ENCODE measurements around the gene SLC39A9.
A peak's percentile ranks its signal among the peaks of the same experiment; 100 is the strongest.

The SLC39A9 gene

DNA sequence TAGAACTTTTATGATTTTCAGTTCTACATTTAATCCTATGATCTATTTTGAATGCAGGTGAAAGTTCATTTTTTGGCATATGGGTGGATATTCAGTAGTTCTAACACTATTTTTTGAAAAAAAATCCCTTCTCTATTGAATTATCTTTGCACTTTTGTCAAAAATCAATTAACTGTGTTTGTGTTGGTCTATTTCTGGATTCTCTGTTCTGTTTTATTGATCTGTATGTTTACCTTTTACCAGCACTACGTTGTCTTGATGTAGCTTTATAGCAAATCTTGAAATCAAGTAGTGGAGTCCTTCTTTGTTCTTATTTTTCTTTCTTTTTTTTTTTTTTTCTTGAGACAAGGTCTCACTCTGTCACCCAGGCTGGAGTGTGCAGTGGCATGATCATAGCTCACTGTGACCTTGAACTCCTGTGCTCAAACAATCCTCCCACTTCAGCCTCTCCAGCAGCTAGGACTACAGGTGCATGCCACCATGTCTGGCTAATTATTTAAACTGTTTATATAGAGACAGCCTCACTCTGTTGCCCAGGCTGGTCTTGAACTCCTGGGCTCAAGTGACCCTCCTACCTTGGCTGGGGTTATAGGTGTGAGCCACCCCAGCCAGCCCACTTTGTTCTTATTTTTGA, 31.9 kb downstream of the SLC39A9 start:
- TF ChIP-seq, protein P1, sequence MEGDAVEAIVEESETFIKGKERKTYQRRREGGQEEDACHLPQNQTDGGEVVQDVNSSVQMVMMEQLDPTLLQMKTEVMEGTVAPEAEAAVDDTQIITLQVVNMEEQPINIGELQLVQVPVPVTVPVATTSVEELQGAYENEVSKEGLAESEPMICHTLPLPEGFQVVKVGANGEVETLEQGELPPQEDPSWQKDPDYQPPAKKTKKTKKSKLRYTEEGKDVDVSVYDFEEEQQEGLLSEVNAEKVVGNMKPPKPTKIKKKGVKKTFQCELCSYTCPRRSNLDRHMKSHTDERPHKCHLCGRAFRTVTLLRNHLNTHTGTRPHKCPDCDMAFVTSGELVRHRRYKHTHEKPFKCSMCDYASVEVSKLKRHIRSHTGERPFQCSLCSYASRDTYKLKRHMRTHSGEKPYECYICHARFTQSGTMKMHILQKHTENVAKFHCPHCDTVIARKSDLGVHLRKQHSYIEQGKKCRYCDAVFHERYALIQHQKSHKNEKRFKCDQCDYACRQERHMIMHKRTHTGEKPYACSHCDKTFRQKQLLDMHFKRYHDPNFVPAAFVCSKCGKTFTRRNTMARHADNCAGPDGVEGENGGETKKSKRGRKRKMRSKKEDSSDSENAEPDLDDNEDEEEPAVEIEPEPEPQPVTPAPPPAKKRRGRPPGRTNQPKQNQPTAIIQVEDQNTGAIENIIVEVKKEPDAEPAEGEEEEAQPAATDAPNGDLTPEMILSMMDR (IDR thresholded peaks at IDR 0.05; ENCODE audit: low read depth, low read length) = no peak
- DNase-seq (ENCODE audit: low read depth in 2 of 2) = no peak
- H3K4me3 ChIP-seq (replicated peaks in 1 of 2; ENCODE audit: low read depth in 2 of 2, low read length in 2 of 2) = no peak overlapping the region

DNA sequence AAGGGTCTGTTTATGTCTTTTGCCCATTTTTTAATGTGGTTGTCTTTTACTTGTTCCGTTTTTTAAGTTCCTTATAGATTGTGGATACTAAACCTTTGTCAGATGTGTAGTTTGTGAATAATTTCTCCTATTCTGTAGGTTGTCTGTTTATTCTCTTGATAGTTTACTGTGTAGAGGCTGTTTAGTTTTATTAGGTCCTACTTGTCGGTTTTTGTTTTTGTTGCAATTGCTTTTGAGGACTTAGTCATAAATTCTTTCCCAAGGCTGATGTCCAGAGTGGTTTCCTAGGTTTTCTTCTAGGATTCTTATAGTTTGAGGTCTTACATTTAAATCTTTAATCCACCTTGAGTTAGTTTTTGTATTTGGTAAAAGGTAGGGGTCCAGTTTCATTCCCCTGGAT, 33.9 kb downstream of the SLC39A9 start:
- TF ChIP-seq, protein P1 (IDR thresholded peaks at IDR 0.05; ENCODE audit: low read depth, low read length) = no peak
- peak in 1 of 2 donors; percentile 12 for DNase-seq (ENCODE audit: low read depth in 2 of 2)
- H3K4me3 ChIP-seq (replicated peaks in 1 of 2; ENCODE audit: low read depth in 2 of 2, low read length in 2 of 2) = no peak overlapping the region

DNA sequence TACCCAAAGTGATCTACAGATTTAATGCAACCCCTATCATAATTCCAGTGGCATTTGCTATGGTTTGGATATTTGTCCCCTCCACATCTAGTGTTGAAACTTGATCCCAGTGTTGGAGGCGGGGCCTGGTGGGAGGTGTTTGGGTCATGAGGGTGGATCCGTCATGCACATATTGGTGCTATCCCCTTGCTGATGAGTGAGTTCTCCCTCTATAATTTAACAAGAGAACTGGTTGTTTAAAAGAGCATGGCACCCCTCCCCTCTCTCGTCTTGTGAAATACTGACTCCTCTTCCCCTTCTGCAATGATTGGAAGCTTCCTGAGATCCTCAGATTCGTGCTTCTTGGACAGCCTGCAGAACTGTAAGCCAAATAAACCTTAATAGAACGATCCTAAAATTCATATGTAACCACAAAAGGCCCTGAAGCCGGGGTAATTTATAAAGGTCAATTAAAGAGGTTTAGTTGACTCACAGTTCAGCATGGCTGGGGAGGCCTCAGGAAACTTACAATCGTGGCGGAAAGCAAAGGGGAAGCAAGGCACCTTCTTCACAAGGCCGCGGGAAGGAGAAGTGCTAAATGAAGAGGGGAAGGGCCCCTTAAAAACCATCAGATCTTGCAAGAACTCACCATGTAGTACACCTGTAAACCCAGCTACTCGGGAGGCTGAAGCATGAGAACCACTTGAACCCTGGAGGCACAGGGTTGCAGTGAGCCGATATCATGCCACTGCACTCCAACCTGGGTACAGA, 41.2 kb downstream of the SLC39A9 start:
- no peak overlapping the region for H3K4me3 ChIP-seq (replicated peaks in 1 of 2; ENCODE audit: low read depth in 2 of 2, low read length in 2 of 2)
- TF ChIP-seq, protein P1 (IDR thresholded peaks at IDR 0.05; ENCODE audit: low read depth, low read length) = no peak
- DNase-seq (ENCODE audit: low read depth in 2 of 2) = no peak

DNA sequence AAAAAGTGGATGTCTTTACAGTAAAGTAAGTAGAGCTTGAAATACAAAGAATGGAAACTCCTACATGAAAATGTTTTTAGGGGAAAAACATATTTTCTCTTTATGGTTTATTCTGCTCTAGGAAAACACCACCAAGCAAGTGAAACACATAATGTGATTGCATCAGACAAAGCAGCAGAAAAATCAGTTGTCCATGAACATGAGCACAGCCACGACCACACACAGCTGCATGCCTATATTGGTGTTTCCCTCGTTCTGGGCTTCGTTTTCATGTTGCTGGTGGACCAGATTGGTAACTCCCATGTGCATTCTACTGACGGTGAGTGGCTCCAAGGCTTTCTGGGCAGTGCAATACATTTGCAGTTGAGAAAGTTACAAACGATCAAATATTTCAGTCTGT, 43.5 kb downstream of the SLC39A9 start:
- TF ChIP-seq, protein P1 (IDR thresholded peaks at IDR 0.05; ENCODE audit: low read depth, low read length) = no peak
- no peak for DNase-seq (ENCODE audit: low read depth in 2 of 2)
- H3K4me3 ChIP-seq (replicated peaks in 1 of 2; ENCODE audit: low read depth in 2 of 2, low read length in 2 of 2) = no peak overlapping the region

DNA sequence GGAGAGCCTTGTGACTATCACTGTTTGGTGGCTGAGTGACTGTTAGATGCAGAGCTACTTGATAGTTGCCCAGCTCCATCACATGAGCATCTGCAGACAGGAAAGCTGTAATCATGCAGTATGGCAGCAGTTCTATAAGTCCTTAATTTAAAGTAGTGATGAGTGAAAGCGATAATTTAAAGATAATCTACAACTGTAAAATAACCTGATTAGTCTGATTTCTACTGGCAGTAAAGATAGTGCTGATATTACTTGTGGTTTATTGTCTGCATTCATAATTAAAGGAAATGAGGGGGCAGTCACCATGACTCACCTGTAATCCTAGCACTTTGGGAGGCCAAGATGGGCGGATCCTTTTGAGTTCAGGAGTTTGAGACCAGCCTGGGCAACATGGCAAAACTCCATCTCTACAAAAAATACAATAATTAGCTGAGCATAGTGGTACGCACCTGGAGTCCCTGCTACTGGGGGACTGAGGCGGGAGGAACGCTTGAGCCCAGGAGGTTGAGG, 44.9 kb downstream of the SLC39A9 start:
- H3K4me3 ChIP-seq (replicated peaks in 1 of 2; ENCODE audit: low read depth in 2 of 2, low read length in 2 of 2) = no peak overlapping the region
- no peak for DNase-seq (ENCODE audit: low read depth in 2 of 2)
- TF ChIP-seq, protein P1 (IDR thresholded peaks at IDR 0.05; ENCODE audit: low read depth, low read length) = no peak

DNA sequence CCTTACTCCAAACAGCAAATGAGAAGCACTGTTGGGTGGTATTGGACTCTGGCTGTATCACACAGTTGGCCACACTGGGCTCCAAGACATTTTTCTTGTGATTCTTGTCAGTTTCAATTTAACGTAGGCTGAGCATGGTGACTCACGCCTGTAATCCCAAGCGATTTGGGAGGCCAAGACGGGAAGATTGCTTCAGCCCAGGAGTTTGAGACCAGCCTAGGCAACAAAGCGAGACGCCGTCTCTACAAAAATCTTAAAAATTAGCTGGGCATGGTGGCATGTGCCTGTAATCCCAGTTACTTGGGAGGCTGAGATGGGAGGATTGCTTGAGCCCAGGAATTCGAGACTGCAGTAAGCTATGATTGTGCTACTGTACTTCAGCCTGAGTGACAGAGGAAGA, 50.7 kb downstream of the SLC39A9 start:
- TF ChIP-seq, protein P1 (IDR thresholded peaks at IDR 0.05; ENCODE audit: low read depth, low read length) = no peak
- DNase-seq (ENCODE audit: low read depth in 2 of 2) = no peak
- H3K4me3 ChIP-seq (replicated peaks in 1 of 2; ENCODE audit: low read depth in 2 of 2, low read length in 2 of 2) = no peak overlapping the region
